ENCODE results near the gene COL4A3.

- TF ChIP-seq POLR2AphosphoS5 (IDR thresholded peaks at IDR 0.05; ENCODE audit: low read depth, low read length), result no peak
- no peak for TF ChIP-seq POLR2A (IDR thresholded peaks at IDR 0.05; ENCODE audit: low read depth, low read length)
Measured at GRCh38 chr2:227183657-227184367, 19.4 kb downstream of the COL4A3 start.
